K562 (cell line): ENCODE data around the gene SDS. TPM values are rescaled to one million over a fixed set of nuclear protein-coding genes. Genes with fewer than 3 reads are reported as not detected.

Source experiments
- ATAC-seq: fragments of 200-7000 bp; cut with Tn5 transposase; 3 replicates; pipeline ENCODE4 v1.9.1; 2020; ENCODE audit warnings: moderate library complexity
- BruUV-seq: library from RNA; stranded (reverse); fragments of 400-500 nt; replicated peaks from 2 replicates; lab custom pipeline; 2021; lab: Mats Ljungman, UMichigan
- CTCF ChIA-PET: fragments of 300-600 bp; formaldehyde crosslinking; extraction: SDS; loops from one replicate; lab custom pipeline; 2021; ENCODE audit warnings: low intra/inter-chr PET ratio; lab: Yijun Ruan, JAX
- POLR2A ChIA-PET: fragments of 300-600, 350-650 bp; sonication (Branson Sonifier 250); formaldehyde crosslinking; extraction: SDS; loops from one replicate; lab custom pipeline; 2021; ENCODE audit warnings: antibody characterized with exemption, inconsistent platforms; lab: Yijun Ruan, JAX
- DNase-seq, 4 experiments: peaks; one replicate each; pipeline versions ENCODE4 v3.0.0 to v3.0.0-alpha.2; 2011 to 2018; ENCODE audit warnings: low spot score in 3 of 4, mixed read lengths in 3 of 4; ENCODE audit errors: extremely low read depth in 1 of 4
- FAIRE-seq: peaks from 2 replicates; lab custom pipeline; 2011; peaks lifted over from hg19 to GRCh38; lab: Jason Lieb, UNC
- H2AFZ ChIP-seq: 2 replicates; pipeline ENCODE4 v1.6.0; 2011; ENCODE audit warnings: low read depth, low read length, control low read depth, inconsistent platforms
- H3K27ac ChIP-seq: fragments of 200-600 bp; 3 replicates; pipeline ENCODE4 v1.8.0; 2011; ENCODE audit warnings: low read depth, mild to moderate bottlenecking, control low read depth, inconsistent platforms, low read length, moderate library complexity, mixed read lengths; ENCODE audit errors: extremely low read depth
- H3K27me3 ChIP-seq, 2 experiments: fragments of 300-600 bp in 1 of 2; 2 replicates in 1 of 2; 3 replicates in 1 of 2; pipeline versions ENCODE4 v1.6.0 to v1.8.0; 2011; ENCODE audit warnings: inconsistent platforms in 2 of 2, low read length in 2 of 2, mild to moderate bottlenecking in 1 of 2, mixed read lengths in 1 of 2, moderate library complexity in 1 of 2; ENCODE audit not compliant: control insufficient read depth in 2 of 2, insufficient read depth in 2 of 2
- H3K36me3 ChIP-seq: fragments of 300-600 bp; 3 replicates; pipeline ENCODE4 v1.8.0; 2011; ENCODE audit warnings: mild to moderate bottlenecking, low read length, inconsistent platforms; ENCODE audit not compliant: control insufficient read depth, insufficient read depth
- H3K4me1 ChIP-seq, 2 experiments: fragments of 200-600 bp in 1 of 2; replicated peaks in 1 of 2; 2 replicates in 1 of 2; 3 replicates in 1 of 2; pipeline versions ENCODE4 v1.5.1 to v1.8.0; 2011; ENCODE audit warnings: inconsistent platforms in 2 of 2, low read length in 2 of 2, mild to moderate bottlenecking in 1 of 2, mixed read lengths in 1 of 2, moderate library complexity in 1 of 2; ENCODE audit not compliant: control insufficient read depth in 2 of 2, insufficient read depth in 2 of 2
- H3K4me2 ChIP-seq: 2 replicates; pipeline ENCODE4 v1.6.1; 2011; ENCODE audit warnings: low read length, control low read depth, inconsistent platforms, mixed read lengths; ENCODE audit not compliant: insufficient read depth
- H3K4me3 ChIP-seq: fragments of 200-600 bp; sonication (generic), shearing (Covaris generic); 2 replicates; pipeline ENCODE4 v1.5.1; 2016; ENCODE audit warnings: control low read depth, inconsistent platforms
- H3K79me2 ChIP-seq: fragments of 200-600 bp; 3 replicates; pipeline ENCODE4 v1.8.0; 2011; ENCODE audit warnings: low read length, inconsistent platforms; ENCODE audit not compliant: control insufficient read depth, insufficient read depth
- H3K9ac ChIP-seq, 2 experiments: 2 replicates each; pipeline versions ENCODE4 v1.6.0 to v1.6.1; 2011; ENCODE audit warnings: low read depth in 2 of 2, low read length in 2 of 2, control low read depth in 1 of 2, inconsistent platforms in 1 of 2, mild to moderate bottlenecking in 1 of 2, mixed read lengths in 1 of 2; ENCODE audit not compliant: insufficient read depth in 1 of 2
- H3K9me1 ChIP-seq: one replicate; pipeline ENCODE4 v1.6.0; 2011; ENCODE audit warnings: inconsistent platforms, mild to moderate bottlenecking, low read length, moderate library complexity; ENCODE audit not compliant: control insufficient read depth, insufficient read depth
- H3K9me3 ChIP-seq: replicated peaks from 2 replicates; pipeline ENCODE4 v1.5.1; 2011; ENCODE audit warnings: low read depth, low read length, inconsistent platforms; ENCODE audit not compliant: control insufficient read depth, insufficient read depth
- H4K20me1 ChIP-seq: replicated peaks from 2 replicates; pipeline ENCODE4 v1.6.1; 2011; ENCODE audit warnings: low read length, inconsistent platforms, mixed read lengths; ENCODE audit not compliant: control insufficient read depth, insufficient read depth
- HMGN3 ChIP-seq: IDR thresholded peaks from 2 replicates; pipeline ENCODE4 v1.6.1; 2011; ENCODE audit warnings: borderline replicate concordance, low read depth, mild to moderate bottlenecking, mixed read lengths, low read length; ENCODE audit not compliant: insufficient read length; ENCODE audit errors: extremely low read depth
- NCOA6 ChIP-seq: fragments of 450-650 bp; IDR thresholded peaks from 2 replicates; pipeline ENCODE4 v1.6.1; 2017; ENCODE audit warnings: mild to moderate bottlenecking
- PHF8 ChIP-seq: fragments of 200-600 bp; sonication (generic); IDR thresholded peaks from 2 replicates; pipeline ENCODE4 v1.6.1; 2012; ENCODE audit warnings: mixed run types, mild to moderate bottlenecking, inconsistent platforms, low read length, moderate library complexity, borderline replicate concordance
- SETDB1 ChIP-seq: IDR thresholded peaks from one replicate; pipeline ENCODE4 v1.6.1; 2012; ENCODE audit warnings: low read length, control low read depth, inconsistent platforms
- TAF1 ChIP-seq: IDR thresholded peaks from 2 replicates; pipeline ENCODE4 v1.6.1; 2011; ENCODE audit warnings: mild to moderate bottlenecking, low read length, moderate library complexity; ENCODE audit not compliant: insufficient read depth, control insufficient read depth, severe bottlenecking; ENCODE audit errors: extremely low read depth
- U2AF1 ChIP-seq: fragments of 200-400 bp; formaldehyde crosslinking; optimal IDR thresholded peaks from 2 replicates; pipeline ENCODE3; 2017; ENCODE audit warnings: mild to moderate bottlenecking, low read depth, low read length, moderate library complexity
- ZNF76 ChIP-seq: fragments of 250-450 bp; sonication (Bioruptor Pico); IDR thresholded peaks from 2 replicates; pipeline ENCODE4 v1.4.0; 2020; ENCODE audit warnings: mild to moderate bottlenecking, moderate library complexity, borderline replicate concordance
- ZNF766 ChIP-seq: fragments of 200-800 bp; sonication (Bioruptor generic); conservative IDR thresholded peaks from 2 replicates; pipeline ENCODE4 v1.6.1; 2016; ENCODE audit warnings: missing genetic modification characterization, missing compliant biosample characterization
- WGBS: fragments of 100-300 bp; shearing (Covaris generic); methylation state at CpG from one replicate; pipeline ENCODE4 v1.1.6; 2016; ENCODE audit warnings: low coverage, mixed read lengths; ENCODE audit not compliant: insufficient coverage; ENCODE audit errors: missing lambda C conversion rate; 5-methylcytosine and 5-hydroxymethylcytosine counted together
- in situ Hi-C: fragments of 300-500 bp; cut with MboI; formaldehyde crosslinking; loops from 4 replicates; pipeline ENCODE4 v1.15.0; 2018; ENCODE audit warnings: inconsistent platforms, mixed read lengths
- intact Hi-C: fragments of 100-400 bp; cut with micrococcal nuclease; formaldehyde crosslinking; loops from 2 replicates; pipeline ENCODE4 v1.14.2; 2022
- polyA plus RNA-seq, 8 experiments: library from polyadenylated mRNA; depleted of rRNA in 4 of 8; stranded (reverse) in 5 of 8; unstranded in 3 of 8; fragments of >200 nt; fragmentation: Nextera tagmentation in 2 of 8; fragmentation: Illumina TruSeq in 1 of 8; extraction: Ambion mirVana in 2 of 8; extraction: Trizol in 1 of 8; gene quantifications; 2 replicates each; pipeline versions ENCODE4 v1.2.1 to v1.2.3, GENCODE V29; 2011 to 2014; ENCODE audit warnings: inconsistent platforms in 1 of 8, missing spikeins in 1 of 8
- total RNA-seq, 7 experiments: library from RNA; depleted of rRNA in 6 of 7; stranded (reverse); fragments of >200 nt in 6 of 7; fragmentation: Illumina TruSeq in 2 of 7; extraction: Trizol in 2 of 7; gene quantifications; 2 replicates each; pipeline versions ENCODE4 v1.2.1 to v1.2.3, GENCODE V29; 2011 to 2021; ENCODE audit warnings: low replicate concordance in 1 of 7

SDS gene
- total and polyA plus RNA-seq, 9 of the 15 experiments (the other 6 are each of a cell fraction or from before 2014, with no cell fraction given): 0.07 to 1.1 (median 0.12) TPM; not detected in 1

DNA sequence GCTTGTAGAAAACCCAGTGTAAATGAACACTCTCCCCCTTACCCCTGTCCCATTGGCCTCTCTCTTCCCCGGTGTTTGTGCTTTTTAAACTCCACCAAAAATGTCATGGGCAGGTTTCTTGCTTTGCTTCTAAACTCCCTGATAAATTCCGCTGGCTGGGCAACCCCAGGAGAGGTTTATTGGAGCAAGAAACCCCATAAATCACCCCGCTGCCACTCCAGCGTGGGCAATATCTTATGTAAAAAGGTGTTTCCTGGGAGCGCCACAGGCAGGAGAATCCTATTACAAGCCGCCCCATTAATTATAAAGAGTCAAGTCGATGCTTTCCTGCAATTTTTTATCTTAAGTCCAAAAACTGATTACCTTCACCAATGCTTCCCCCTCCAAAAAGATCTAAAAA, 45.2 kb upstream of the SDS start:
- CTCF ChIA-PET: no interaction called here
- H3K27me3 ChIP-seq: no peaks in the 10 kb centered on the region
- no peaks in the 10 kb centered on the region for H3K79me2 ChIP-seq
- H3K36me3 ChIP-seq: no peaks in the 10 kb centered on the region
- no peak overlapping the region for H2AFZ ChIP-seq
- no peak for DNase-seq
- 11% methylated on average over 6 of the region's 7 CpGs for WGBS
- no peaks in the 10 kb centered on the region for H3K4me1 ChIP-seq
- no peaks in the 10 kb centered on the region; the same call in 1 of the 2 replicates for H3K9me3 ChIP-seq
- intact Hi-C loops (no loop called here), in situ Hi-C loops (no loop called here)
- H3K9ac ChIP-seq: no peak overlapping the region
- TF ChIP-seq SETDB1 (no peak), ZNF766 (CRISPR knock-in tag) (peak; percentile 50; the same call in 1 of the 2 replicates), U2AF1 (no peak), HMGN3 (no peak), PHF8 (no peak), ZNF76 (CRISPR knock-in tag) (no peak), TAF1 (no peak), NCOA6 (no peak)
- BruUV-seq: no TSS peak
- H3K4me3 ChIP-seq: no peak overlapping the region
- no peak overlapping the region for H3K4me2 ChIP-seq
- H3K27ac ChIP-seq: no peak overlapping the region
- POLR2A ChIA-PET: no interaction called here
- no peak for FAIRE-seq
- no peaks in the 10 kb centered on the region for H3K9me1 ChIP-seq
- H4K20me1 ChIP-seq: no peaks in the 10 kb centered on the region
- ATAC-seq: no peak
